ENCODE results near the gene NR1H3.

GRCh38 chr11:47289856-47290255 is 32.1 kb downstream of the NR1H3 start:
- TF ChIP-seq CTCF (IDR thresholded peaks at IDR 0.05) = no peak
- no peak for TF ChIP-seq POLR2A (IDR thresholded peaks at IDR 0.05)

All from right lobe of liver (tissue), 4 donors.